LNCaP clone FGC (cell line): ENCODE data around the gene ARHGEF11.

Experiments
- DNase-seq: peaks from one replicate; pipeline ENCODE4 v3.0.0-alpha.2; 2011; ENCODE audit warnings: low read depth
- H3K4me3 ChIP-seq: 2 replicates; pipeline ENCODE4 v1.5.1; 2011; ENCODE audit warnings: mild to moderate bottlenecking, low read depth, low read length, control low read depth
- TF ChIP-seq, protein P1 (sequence below): IDR thresholded peaks from 2 replicates; pipeline ENCODE4 v1.5.1; 2012; ENCODE audit warnings: mild to moderate bottlenecking; ENCODE audit not compliant: control insufficient read depth, insufficient read depth; ENCODE audit errors: extremely low read depth

The ARHGEF11 gene

DNA sequence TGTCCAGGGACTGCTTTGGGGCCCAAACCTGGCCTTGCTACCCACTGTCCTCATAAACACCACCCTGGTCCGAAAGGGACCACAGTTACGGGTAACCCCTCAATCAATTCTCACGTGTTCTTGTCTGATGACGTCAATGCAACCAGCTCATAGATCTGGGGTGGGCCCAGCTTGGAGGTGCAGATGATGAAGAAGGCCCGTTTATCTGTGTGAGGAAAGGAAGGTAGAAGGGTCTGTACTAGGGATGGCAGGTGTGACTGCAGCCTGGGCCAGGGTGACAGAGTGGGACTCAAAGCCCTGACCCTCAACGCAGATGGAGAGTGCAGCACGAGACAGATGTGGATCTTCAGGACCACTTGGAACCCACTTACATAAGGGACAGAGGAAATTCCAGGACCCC is 103.0 kb downstream of the ARHGEF11 start:
- no peak for DNase-seq
- TF ChIP-seq, protein P1, sequence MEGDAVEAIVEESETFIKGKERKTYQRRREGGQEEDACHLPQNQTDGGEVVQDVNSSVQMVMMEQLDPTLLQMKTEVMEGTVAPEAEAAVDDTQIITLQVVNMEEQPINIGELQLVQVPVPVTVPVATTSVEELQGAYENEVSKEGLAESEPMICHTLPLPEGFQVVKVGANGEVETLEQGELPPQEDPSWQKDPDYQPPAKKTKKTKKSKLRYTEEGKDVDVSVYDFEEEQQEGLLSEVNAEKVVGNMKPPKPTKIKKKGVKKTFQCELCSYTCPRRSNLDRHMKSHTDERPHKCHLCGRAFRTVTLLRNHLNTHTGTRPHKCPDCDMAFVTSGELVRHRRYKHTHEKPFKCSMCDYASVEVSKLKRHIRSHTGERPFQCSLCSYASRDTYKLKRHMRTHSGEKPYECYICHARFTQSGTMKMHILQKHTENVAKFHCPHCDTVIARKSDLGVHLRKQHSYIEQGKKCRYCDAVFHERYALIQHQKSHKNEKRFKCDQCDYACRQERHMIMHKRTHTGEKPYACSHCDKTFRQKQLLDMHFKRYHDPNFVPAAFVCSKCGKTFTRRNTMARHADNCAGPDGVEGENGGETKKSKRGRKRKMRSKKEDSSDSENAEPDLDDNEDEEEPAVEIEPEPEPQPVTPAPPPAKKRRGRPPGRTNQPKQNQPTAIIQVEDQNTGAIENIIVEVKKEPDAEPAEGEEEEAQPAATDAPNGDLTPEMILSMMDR = no peak
- no peak overlapping the region for H3K4me3 ChIP-seq

- TF ChIP-seq, protein P1 = no peak
- DNase-seq = no peak
- no peak overlapping the region for H3K4me3 ChIP-seq
These were observed 103.4 kb downstream of the ARHGEF11 start for GRCh38 chr1:156942176-156942575.

DNA sequence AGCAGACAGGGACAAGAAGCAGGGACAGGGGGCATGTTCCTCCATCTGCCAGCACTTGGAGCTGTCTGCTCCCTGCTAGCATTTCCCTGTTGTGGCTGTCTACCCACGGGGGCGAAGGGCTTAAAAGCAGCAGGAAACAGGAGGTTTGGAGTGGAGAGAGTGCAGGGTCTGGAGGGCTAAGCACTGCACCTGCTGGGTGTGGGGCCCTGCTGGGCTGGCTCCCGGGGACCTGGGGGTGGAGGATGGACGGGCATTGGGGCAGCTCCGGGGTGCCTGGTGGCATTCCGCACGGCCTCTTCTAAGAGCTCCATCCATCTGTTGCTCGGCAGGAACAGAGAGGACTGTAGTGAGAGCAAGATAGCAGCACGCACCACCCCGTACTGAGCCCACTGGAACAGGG is 103.9 kb downstream of the ARHGEF11 start:
- no peak for DNase-seq
- TF ChIP-seq, protein P1 = no peak

GRCh38 chr1:156939786-156940334 is 105.7 kb downstream of the ARHGEF11 start:
- DNase-seq = no peak
- H3K4me3 ChIP-seq = no peak overlapping the region
- TF ChIP-seq, protein P1 = no peak

More for the DNA sequence above, 103.9 kb downstream of the ARHGEF11 start:
- no peak overlapping the region for H3K4me3 ChIP-seq

- H3K4me3 ChIP-seq = no peak overlapping the region
- TF ChIP-seq, protein P1 = no peak
- no peak for DNase-seq
These were observed 106.7 kb downstream of the ARHGEF11 start for GRCh38 chr1:156938813-156939212.

DNA sequence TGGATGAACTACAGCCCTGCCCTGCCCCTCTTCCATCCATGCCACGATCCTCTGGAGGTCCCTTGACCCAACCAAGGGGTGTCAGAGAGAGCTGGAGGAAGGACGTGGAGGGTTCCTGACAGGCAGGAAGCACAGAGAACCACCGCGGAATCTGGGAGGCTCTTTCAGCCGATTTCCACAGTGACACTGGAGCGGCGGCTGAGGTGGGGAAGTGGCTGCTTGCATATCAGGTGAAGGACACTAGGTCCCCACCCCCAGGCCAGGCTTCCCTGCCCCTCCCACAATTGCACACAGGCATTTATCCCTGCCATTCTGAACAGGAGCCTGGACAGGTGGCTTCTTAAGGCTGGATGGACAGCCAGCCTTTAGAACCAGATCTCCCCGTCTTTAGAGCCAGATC is 107.7 kb downstream of the ARHGEF11 start:
- no peak for DNase-seq
- H3K4me3 ChIP-seq = no peak overlapping the region
- TF ChIP-seq, protein P1 = no peak

- H3K4me3 ChIP-seq = no peak overlapping the region
- DNase-seq = no peak
- TF ChIP-seq, protein P1 = no peak
These were observed 108.8 kb downstream of the ARHGEF11 start for GRCh38 chr1:156936721-156937220.
